Left lobe of liver (tissue), 2 donors: Measurements from ENCODE around the gene NSMCE1. TPM values are rescaled to one million over a fixed set of nuclear protein-coding genes. Genes with fewer than 3 reads are reported as not detected.

Source experiments
- ATAC-seq: fragments of 200-7000 bp; cut with Tn5 transposase; one replicate; pipeline ENCODE4 v1.9.1; 2020; ENCODE audit warnings: mild to moderate bottlenecking, moderate library complexity
- DNase-seq: peaks from one replicate; pipeline ENCODE4 v3.0.0-alpha.2; 2020; ENCODE audit warnings: low spot score
- total RNA-seq: library from RNA; stranded (reverse); gene quantifications from one replicate; pipeline ENCODE4 v1.2.1, GENCODE V29; 2021
- donor health status: DM: no; HTN: no; CAD: no; lungs with moderate emphysema.
- donor health status: DM: no; HTN: yes; CAD: no.

NSMCE1 gene
- total RNA-seq, 1 donor from 2014 or later = 27.9 TPM

GRCh38 chr16:27199235-27199586 lies 69.4 kb downstream of the NSMCE1 start:
- DNase-seq (no peak), ATAC-seq (no peak)

GRCh38 chr16:27198451-27199234 lies 69.9 kb downstream of the NSMCE1 start:
- ATAC-seq (no peak), DNase-seq (no peak)

GRCh38 chr16:27197004-27197403 lies 71.6 kb downstream of the NSMCE1 start:
- no peak for ATAC-seq
- DNase-seq = no peak

DNA sequence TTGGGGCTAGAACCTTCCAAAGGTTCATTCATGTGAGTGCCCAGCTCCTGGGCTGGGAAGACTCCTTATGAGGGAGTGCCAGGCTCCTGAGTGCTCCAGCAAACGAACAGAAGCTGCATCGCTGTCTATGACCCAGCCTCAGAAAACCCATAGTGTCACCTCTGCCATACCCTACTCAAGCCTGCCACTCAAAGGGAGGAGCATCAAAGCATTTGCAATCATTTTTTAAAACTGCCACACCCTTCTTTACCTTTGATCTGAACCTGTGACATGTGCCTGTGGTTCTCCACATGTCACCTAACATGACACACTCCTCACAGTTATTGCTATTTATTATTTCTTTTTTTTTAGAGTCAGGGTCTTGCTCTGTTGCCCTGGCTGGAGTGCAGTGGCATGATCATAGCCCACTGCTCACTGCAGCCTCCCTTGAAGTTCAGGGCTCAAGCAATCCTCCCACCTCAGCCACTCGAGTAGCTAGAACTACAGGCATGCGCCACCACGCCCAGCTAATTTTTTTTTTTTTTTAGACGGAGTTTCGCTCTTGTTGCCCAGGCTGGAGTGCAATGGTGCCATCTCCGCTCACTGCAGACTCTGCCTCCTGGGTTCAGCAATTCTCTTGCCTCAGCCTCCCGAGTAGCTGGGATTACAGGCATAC lies 72.5 kb downstream of the NSMCE1 start:
- DNase-seq (no peak), ATAC-seq (no peak)

GRCh38 chr16:27195076-27195741 lies 73.4 kb downstream of the NSMCE1 start:
- ATAC-seq = no peak
- no peak for DNase-seq

DNA sequence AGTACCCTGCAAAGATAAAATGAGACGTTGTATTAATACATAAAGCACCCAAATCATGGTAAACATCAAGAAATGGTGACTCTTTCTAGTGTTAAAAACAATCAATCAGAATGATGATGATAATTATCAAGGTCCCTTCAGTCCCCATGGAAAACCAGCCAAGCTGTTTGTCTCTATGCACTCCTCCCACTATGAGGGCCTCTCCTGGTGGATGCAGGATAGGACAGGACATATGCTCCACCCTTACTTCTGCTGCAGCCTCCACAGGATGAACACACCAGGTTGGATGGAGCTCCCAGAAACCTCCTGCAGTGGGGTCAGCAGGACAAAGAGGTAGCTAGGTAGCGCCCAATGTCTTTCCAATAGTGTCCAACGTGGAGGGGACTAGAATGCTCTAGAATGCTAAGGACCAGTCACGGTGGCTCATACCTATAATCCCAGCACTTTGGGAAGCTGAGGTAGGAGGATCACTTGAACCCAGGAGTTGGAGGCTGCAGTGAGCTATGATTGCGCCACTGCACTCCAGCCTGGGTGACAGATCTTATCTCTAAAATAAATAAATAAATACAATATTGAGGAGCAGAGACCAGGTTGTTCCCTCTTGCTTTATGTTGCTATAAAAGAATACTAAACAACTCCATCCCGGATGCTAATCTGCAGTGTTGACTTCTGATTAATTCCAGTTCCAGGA lies 75.1 kb downstream of the NSMCE1 start:
- no peak for DNase-seq
- ATAC-seq = no peak

GRCh38 chr16:27191352-27191924 lies 77.1 kb downstream of the NSMCE1 start:
- no peak for DNase-seq

DNA sequence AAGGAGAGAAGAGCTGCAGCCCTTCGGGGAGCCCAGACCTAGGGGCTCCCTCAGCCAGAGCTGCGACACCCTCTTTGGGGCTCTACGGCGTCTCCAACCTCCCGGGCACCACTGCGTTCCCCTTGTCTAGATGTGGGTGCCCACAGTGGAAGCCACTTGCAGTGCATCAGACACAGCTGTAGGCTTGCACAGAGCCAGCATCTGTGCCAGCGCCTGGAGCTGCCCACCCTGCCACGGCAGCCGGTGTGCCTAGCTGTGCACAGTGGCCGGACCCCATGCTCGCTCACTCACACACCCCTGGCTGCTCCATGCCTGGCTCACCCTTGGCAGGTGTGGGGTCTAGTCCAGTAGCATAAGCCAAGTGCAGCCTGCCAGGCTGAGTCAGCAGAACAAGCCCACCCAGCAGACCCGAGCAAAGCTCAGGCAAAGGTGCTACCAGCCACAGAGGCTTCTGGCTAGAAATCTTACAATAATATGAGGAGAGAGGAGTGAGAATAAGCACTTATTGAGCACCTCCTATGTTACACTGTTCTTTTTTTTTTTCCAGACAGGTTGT lies 78.2 kb downstream of the NSMCE1 start:
- ATAC-seq = no peak
- DNase-seq = no peak

More at GRCh38 chr16:27191352-27191924, 77.1 kb downstream of the NSMCE1 start:
- no peak for ATAC-seq

DNA sequence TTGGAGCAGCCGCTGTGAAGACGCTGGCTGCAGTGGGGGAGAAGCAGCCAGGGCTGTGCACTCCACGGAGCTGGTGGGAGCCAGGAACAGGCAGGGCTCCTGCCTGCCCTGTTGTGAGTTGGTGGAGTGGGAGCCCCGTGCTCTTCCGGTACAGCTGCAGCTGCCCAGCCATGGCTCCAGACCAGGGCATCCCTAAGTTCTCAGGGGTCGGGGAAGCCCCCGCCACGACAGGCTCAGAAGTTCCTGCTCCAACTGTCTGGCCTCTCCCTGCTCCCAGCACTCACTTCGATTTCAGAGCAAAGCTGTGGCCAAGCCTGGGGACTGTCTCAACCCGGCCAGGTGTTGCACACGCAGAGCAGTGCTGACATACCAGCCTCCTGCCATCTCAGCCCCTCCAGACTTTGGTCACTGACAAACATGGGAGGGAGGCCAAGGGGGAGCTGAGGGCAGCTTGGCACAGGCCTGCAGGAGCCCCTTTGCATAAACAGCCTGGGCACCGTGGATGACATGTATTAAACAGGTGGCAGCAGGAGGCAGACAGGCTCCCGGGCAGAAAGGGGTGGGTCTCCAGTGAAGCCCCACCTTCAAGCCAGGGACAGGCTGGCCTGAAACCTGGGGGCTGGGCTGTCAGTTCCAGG lies 79.1 kb downstream of the NSMCE1 start:
- DNase-seq (peak; percentile 94), ATAC-seq (peak; percentile 93)

DNA sequence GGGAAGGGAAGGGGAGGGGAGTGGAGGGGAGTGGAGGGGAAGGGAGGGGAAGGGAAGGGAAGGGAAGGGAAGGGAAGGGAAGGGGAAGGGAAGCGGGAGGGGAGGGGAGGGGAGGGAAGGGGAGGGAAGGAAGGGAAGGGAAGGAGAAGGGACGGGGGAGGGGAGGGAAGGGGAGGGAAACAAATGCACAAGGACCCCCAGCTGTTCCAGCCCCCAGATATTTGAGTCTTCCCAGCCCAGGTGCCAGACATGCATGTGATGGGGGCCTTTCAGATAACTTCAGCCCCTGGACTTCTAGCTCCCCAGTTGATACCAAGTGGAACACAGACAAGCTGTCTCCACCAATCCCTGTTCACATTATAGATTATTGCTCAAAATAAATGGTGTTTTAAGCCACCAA lies 79.9 kb downstream of the NSMCE1 start:
- DNase-seq = no peak
- no peak for ATAC-seq

DNA sequence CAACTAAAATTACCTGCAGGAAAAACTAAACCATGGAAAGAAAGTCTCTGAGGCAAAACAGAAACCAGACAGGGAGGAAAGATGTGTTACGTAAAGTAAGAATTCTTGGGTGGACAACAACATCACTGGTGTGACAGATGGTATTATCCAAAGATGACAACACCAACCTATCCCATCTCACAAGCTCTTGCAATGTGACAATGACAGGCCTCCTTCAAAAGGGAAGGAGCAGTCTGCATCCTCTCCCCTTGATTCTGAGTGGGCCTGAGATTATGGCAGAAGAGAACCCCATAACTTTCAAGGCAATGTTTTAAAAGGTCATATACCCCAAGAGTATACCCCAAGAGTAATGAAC lies 82.8 kb downstream of the NSMCE1 start:
- no peak for DNase-seq
- no peak for ATAC-seq

GRCh38 chr16:27182906-27183405 lies 85.6 kb downstream of the NSMCE1 start:
- no peak for DNase-seq
- no peak for ATAC-seq

GRCh38 chr16:27181019-27181790 lies 87.4 kb downstream of the NSMCE1 start:
- DNase-seq (no peak), ATAC-seq (peak; percentile 45)

GRCh38 chr16:27179500-27180072 lies 89.0 kb downstream of the NSMCE1 start:
- DNase-seq (peak; percentile 89), ATAC-seq (peak; percentile 98)

DNA sequence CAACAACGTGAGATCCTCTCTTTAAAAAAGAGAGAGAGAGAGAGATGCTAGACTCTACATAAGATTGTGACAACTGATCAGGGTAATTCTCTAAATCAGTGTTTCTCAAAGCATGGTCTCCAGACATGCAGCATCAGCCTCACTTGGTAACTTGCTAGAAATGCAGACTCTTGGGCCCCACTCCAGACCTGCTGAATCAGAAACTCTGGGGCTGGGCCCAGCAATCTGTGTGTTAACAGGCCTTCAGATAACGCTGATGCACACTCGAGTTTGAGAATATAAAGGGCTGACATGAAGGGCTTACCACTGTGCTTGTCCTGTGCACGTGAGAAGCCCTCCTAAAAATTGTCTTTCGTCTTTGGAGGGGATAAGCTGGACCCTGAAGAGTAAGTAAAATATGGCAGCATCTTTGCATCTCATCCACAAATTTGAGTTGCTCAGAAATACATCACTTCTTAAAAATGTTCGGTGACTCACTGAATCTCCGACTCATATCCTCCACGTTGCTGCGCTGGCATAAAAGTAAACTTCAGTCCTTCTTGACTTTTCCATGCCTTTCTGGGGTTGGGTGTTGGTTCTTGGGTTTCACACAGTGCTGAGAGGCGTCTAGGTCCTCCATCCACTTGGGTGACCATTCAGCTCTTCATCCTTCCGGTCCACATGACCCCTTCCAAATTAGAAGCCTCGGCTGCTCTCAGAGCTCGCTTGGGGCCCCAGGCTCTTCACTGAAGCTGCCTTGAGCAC lies 91.4 kb downstream of the NSMCE1 start:
- ATAC-seq = no peak
- no peak for DNase-seq

GRCh38 chr16:27175888-27176287 lies 92.7 kb downstream of the NSMCE1 start:
- no peak for DNase-seq
- no peak for ATAC-seq
